ENCODE data around the gene CENPU. TPM values are rescaled to one million over a fixed set of nuclear protein-coding genes. Genes with fewer than 3 reads are reported as not detected.

CENPU gene
- total RNA-seq, 2 donors from 2014 or later, result 69.9 to 96.2 TPM

DNA sequence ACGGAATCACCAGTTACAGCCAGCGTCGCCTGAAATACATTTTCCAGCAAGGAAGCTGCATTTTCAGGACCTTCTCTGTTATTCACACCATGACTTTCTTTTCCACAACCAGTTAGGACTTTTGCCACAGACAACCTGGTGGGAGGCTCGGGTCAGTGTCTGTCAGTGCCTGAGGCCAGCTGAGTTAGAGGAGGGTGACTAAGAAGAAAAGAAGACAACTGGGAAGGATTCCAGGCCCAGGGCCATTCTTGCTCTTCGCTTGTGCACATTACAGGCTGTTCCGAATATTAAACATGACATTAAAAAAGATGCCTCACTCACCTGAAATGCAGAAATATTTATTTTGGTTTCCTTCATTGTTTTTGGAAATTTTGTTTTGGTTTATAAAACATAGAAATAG is 21.4 kb upstream of the CENPU start:
- H3K4me3 Mint-ChIP-seq, result no peak overlapping the region

DNA sequence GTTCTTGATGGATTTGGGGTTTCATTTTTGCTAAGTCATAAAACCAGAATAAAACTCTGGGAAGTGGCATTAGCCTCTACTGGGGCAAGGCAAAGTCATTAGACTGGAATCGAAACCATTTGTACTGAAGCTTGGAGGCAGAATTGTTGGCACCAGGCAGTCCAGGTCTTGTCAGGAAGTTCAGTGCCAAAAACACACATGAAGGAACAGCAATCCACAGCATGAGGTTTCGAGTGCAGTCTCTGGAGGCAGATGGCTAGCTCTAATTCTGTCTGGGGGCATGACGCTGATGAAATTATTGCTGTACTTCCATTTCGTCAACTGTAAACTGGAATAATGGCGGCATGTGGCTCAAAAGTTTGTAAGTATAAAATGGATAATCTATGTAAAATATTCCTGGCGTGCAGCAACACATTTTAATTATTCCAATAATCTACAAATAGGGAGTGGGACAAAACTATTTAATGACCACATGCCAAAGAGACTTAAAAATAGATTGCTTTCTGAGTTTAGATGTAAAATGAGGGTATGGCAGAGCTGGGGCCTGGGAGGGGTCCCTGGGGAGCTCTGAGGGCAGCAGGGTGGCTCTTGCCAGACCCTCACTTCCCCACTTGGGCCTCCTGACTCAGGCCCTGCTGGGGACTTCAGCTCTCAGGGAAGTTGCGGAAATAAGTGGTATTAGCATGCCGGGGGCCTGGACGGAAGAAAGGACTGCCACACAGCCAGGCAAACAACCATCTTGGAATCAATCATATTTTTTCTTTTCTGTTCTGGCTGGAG is 18.8 kb upstream of the CENPU start:
- Histone ChIP-seq H3K9ac (ENCODE audit: extremely low read depth, low read length, poor library complexity, severe bottlenecking) (no peak overlapping the region), H3K9me3 (ENCODE audit: control insufficient read depth, low read length) (no peaks in the 10 kb centered on the region), H3K4me3 (ENCODE audit: low read length) (no peak overlapping the region), H3K36me3 (ENCODE audit: control insufficient read depth, insufficient read depth, low read length) (peaks cover 44% of the 10 kb centered on the region), H3K27ac (ENCODE audit: low read depth, low read length) (no peak overlapping the region), H3K4me1 (ENCODE audit: control insufficient read depth, insufficient read depth, low read length) (peaks cover 1% of the 10 kb centered on the region), H3K27me3 (ENCODE audit: control insufficient read depth, insufficient read depth, low read length, poor library complexity, severe bottlenecking) (no peaks in the 10 kb centered on the region)
- WGBS, 2 experiments (ENCODE audit: insufficient coverage in 1 of 2, insufficient read length in 1 of 2), result 93 to 94% methylated on average over 4 to 8 of the region's 9 CpGs
- TF ChIP-seq, protein P1, sequence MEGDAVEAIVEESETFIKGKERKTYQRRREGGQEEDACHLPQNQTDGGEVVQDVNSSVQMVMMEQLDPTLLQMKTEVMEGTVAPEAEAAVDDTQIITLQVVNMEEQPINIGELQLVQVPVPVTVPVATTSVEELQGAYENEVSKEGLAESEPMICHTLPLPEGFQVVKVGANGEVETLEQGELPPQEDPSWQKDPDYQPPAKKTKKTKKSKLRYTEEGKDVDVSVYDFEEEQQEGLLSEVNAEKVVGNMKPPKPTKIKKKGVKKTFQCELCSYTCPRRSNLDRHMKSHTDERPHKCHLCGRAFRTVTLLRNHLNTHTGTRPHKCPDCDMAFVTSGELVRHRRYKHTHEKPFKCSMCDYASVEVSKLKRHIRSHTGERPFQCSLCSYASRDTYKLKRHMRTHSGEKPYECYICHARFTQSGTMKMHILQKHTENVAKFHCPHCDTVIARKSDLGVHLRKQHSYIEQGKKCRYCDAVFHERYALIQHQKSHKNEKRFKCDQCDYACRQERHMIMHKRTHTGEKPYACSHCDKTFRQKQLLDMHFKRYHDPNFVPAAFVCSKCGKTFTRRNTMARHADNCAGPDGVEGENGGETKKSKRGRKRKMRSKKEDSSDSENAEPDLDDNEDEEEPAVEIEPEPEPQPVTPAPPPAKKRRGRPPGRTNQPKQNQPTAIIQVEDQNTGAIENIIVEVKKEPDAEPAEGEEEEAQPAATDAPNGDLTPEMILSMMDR (conservative IDR thresholded peaks at IDR 0.05), result no peak
- no peaks in the 10 kb centered on the region for H3K27me3 Mint-ChIP-seq (ENCODE audit: insufficient read depth)
- H3K9me3 Mint-ChIP-seq, result no peaks in the 10 kb centered on the region
- no peak overlapping the region for H3K27ac Mint-ChIP-seq
- no peaks in the 10 kb centered on the region for H3K36me3 Mint-ChIP-seq (ENCODE audit: low read depth)
- no peak overlapping the region for H3K4me3 Mint-ChIP-seq
- no peak for DNase-seq
- H3K4me1 Mint-ChIP-seq, result peaks cover 11% of the 10 kb centered on the region

More for the DNA sequence above, 21.4 kb upstream of the CENPU start:
- Histone ChIP-seq H3K9ac (ENCODE audit: extremely low read depth, low read length, poor library complexity, severe bottlenecking) (no peak overlapping the region), H3K27ac (ENCODE audit: low read depth, low read length) (no peak overlapping the region), H3K4me3 (ENCODE audit: low read length) (no peak overlapping the region), H3K36me3 (ENCODE audit: control insufficient read depth, insufficient read depth, low read length) (peaks cover 55% of the 10 kb centered on the region), H3K4me1 (ENCODE audit: control insufficient read depth, insufficient read depth, low read length) (no peaks in the 10 kb centered on the region), H3K9me3 (ENCODE audit: control insufficient read depth, low read length) (no peaks in the 10 kb centered on the region), H3K27me3 (ENCODE audit: control insufficient read depth, insufficient read depth, low read length, poor library complexity, severe bottlenecking) (no peaks in the 10 kb centered on the region)
- DNase-seq, result no peak
- Mint-ChIP-seq H3K9me3 (no peaks in the 10 kb centered on the region), H3K27ac (no peak overlapping the region), H3K36me3 (ENCODE audit: low read depth) (peaks cover 4% of the 10 kb centered on the region), H3K4me1 (peaks cover 11% of the 10 kb centered on the region), H3K27me3 (ENCODE audit: insufficient read depth) (no peaks in the 10 kb centered on the region)
- TF ChIP-seq, protein P1 (conservative IDR thresholded peaks at IDR 0.05), result no peak
- 63 to 92% methylated on average over 1 to 6 of the region's 6 CpGs for WGBS, 2 experiments (ENCODE audit: insufficient coverage in 1 of 2, insufficient read length in 1 of 2)

DNA sequence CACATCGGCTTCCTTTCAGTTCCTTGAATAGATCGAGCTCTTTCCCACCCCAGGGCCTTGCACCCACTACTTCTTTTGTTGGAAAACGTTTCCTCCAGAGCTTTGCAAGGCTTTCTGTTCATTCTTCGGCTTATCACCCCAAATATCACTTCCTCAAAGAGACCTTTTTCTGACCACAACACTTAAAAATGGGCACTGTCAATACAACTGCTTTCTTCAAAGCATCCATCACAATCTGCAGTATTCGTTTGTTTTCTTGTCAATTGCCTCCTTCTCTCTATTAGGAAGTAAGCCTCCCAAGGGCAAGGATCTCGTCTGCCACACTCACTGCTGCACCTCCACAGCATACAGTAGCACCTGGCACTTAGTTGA is 17.7 kb upstream of the CENPU start:
- peaks cover 11% of the 10 kb centered on the region for H3K4me1 ChIP-seq (ENCODE audit: control insufficient read depth, insufficient read depth, low read length)
- DNase-seq, result no peak
- H3K9me3 ChIP-seq (ENCODE audit: control insufficient read depth, low read length), result no peaks in the 10 kb centered on the region
- H3K4me3 ChIP-seq (ENCODE audit: low read length), result no peak overlapping the region
- Mint-ChIP-seq H3K27ac (no peak overlapping the region), H3K4me1 (peaks cover 20% of the 10 kb centered on the region), H3K27me3 (ENCODE audit: insufficient read depth) (no peaks in the 10 kb centered on the region), H3K9me3 (no peaks in the 10 kb centered on the region), H3K36me3 (ENCODE audit: low read depth) (no peaks in the 10 kb centered on the region), H3K4me3 (no peak overlapping the region)
- TF ChIP-seq, protein P1 (conservative IDR thresholded peaks at IDR 0.05), result no peak
- H3K36me3 ChIP-seq (ENCODE audit: control insufficient read depth, insufficient read depth, low read length), result peaks cover 33% of the 10 kb centered on the region
- no peak overlapping the region for H3K9ac ChIP-seq (ENCODE audit: extremely low read depth, low read length, poor library complexity, severe bottlenecking)
- H3K27me3 ChIP-seq (ENCODE audit: control insufficient read depth, insufficient read depth, low read length, poor library complexity, severe bottlenecking), result no peaks in the 10 kb centered on the region
- 74 to 88% methylated on average over 5 to 6 of the region's 6 CpGs for WGBS, 2 experiments (ENCODE audit: insufficient coverage in 1 of 2, insufficient read length in 1 of 2)
- no peak overlapping the region for H3K27ac ChIP-seq (ENCODE audit: low read depth, low read length)

Data from endodermal cell (in vitro differentiated cells).